Sigmoid colon (tissue), 3 donors: Measurements from ENCODE around the gene CNKSR3.

Experiments used
- POLR2A ChIP-seq, 2 donors: fragments of 450-650 bp; IDR thresholded peaks; one replicate each; pipeline ENCODE4 v1.6.1; 2016; ENCODE audit warnings: antibody characterized with exemption in 2 of 2, mild to moderate bottlenecking in 2 of 2, moderate library complexity in 2 of 2
- TF ChIP-seq, protein P1 (sequence below), 4 experiments: fragments of 450-650 bp in 3 of 4; fragments of 200-600 bp in 1 of 4; IDR thresholded peaks; one replicate each; pipeline ENCODE4 v1.5.1; 2016 to 2019; ENCODE audit warnings: antibody characterized with exemption in 4 of 4, mild to moderate bottlenecking in 3 of 4, moderate library complexity in 2 of 4

DNA sequence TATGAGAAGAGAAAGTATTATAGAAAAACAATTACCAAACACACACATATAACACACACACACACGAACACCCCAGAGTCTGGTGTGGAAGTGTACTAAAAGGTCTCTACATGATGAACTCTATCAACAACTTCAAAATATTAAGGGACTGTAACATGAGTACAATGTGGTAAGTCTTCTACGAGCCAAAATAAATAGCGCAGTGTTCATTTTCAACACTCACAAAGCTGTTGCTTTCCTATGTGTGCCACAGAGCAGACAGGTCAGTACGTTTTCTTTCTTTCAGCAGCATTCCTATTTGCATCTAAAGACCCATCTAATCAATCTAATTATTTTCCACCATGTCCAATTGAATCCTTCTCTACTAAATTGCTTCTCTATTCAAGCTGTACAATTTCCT, 12.1 kb upstream of the CNKSR3 start:
- TF ChIP-seq, protein P1, sequence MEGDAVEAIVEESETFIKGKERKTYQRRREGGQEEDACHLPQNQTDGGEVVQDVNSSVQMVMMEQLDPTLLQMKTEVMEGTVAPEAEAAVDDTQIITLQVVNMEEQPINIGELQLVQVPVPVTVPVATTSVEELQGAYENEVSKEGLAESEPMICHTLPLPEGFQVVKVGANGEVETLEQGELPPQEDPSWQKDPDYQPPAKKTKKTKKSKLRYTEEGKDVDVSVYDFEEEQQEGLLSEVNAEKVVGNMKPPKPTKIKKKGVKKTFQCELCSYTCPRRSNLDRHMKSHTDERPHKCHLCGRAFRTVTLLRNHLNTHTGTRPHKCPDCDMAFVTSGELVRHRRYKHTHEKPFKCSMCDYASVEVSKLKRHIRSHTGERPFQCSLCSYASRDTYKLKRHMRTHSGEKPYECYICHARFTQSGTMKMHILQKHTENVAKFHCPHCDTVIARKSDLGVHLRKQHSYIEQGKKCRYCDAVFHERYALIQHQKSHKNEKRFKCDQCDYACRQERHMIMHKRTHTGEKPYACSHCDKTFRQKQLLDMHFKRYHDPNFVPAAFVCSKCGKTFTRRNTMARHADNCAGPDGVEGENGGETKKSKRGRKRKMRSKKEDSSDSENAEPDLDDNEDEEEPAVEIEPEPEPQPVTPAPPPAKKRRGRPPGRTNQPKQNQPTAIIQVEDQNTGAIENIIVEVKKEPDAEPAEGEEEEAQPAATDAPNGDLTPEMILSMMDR (IDR thresholded peaks at IDR 0.05) = no peak
- TF ChIP-seq POLR2A (IDR thresholded peaks at IDR 0.05) = no peak
